ENCODE results near the gene SLC44A5.

DNA sequence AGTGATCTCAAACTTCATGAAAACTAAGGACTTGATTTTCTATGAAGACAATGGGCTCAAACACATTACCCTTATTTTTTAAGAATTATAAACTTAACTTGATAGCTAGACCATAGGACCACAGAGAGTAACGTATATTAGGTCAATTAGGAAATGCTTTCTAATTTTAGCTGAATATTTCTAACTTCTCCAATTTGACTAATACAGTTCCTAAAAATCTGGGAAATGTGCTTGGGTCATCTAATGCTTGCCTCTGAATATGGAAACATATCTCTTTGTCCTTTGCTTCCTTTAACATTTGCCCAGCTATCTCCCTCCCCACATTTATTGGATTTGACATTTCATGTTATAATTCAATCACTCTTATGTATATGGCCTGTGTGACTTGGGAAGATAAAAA, 335.3 kb downstream of the SLC44A5 start:
- TF ChIP-seq, protein P1, sequence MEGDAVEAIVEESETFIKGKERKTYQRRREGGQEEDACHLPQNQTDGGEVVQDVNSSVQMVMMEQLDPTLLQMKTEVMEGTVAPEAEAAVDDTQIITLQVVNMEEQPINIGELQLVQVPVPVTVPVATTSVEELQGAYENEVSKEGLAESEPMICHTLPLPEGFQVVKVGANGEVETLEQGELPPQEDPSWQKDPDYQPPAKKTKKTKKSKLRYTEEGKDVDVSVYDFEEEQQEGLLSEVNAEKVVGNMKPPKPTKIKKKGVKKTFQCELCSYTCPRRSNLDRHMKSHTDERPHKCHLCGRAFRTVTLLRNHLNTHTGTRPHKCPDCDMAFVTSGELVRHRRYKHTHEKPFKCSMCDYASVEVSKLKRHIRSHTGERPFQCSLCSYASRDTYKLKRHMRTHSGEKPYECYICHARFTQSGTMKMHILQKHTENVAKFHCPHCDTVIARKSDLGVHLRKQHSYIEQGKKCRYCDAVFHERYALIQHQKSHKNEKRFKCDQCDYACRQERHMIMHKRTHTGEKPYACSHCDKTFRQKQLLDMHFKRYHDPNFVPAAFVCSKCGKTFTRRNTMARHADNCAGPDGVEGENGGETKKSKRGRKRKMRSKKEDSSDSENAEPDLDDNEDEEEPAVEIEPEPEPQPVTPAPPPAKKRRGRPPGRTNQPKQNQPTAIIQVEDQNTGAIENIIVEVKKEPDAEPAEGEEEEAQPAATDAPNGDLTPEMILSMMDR (IDR thresholded peaks at IDR 0.05 in 2 of 3, conservative IDR thresholded peaks at IDR 0.05 in 1 of 3; ENCODE audit: control insufficient read depth in 2 of 3, extremely low read depth in 1 of 3, insufficient read depth in 1 of 3, low read depth in 3 of 3, low read length in 3 of 3): no peak
- TF ChIP-seq ZNF207 (IDR thresholded peaks at IDR 0.05; ENCODE audit: borderline replicate concordance): no peak
- TF ChIP-seq POLR2AphosphoS2 (IDR thresholded peaks at IDR 0.05; ENCODE audit: low read depth, low read length): no peak
- no peak for TF ChIP-seq EGR1 (IDR thresholded peaks at IDR 0.05; ENCODE audit: borderline replicate concordance in 1 of 2, low read depth in 2 of 2, low read length in 2 of 2)
- TF ChIP-seq ZNF274 (IDR thresholded peaks at IDR 0.05; ENCODE audit: insufficient read depth, insufficient read length): no peak
- no peak for TF ChIP-seq SMC3 (IDR thresholded peaks at IDR 0.05; ENCODE audit: borderline replicate concordance, low read length)
- TF ChIP-seq RCOR1 (conservative IDR thresholded peaks at IDR 0.05; ENCODE audit: low read depth, low read length): no peak

Data from GM12878 (cell line).